ENCODE measurements around the gene NUP210.

DNA sequence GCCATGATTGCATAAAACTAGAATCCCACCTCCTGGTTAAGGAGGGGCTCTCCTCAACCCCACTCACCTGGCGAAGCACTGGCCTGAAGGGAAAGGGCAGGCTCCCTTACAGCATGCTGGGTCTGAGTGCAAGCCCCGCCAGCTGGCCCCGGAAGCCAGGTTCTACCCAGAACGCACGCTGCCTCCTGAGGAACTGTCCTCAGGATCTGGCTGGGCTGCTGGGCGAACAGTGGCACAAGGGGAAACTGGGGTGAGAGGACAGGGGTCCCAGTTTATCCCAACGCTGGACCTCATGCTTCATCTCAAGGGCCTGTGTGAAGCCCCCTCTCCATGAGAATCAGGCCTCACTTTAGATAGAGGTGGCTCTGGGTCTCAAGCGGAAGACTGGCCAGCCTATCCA lies 47.5 kb downstream of the NUP210 start:
- TF ChIP-seq, protein P1, sequence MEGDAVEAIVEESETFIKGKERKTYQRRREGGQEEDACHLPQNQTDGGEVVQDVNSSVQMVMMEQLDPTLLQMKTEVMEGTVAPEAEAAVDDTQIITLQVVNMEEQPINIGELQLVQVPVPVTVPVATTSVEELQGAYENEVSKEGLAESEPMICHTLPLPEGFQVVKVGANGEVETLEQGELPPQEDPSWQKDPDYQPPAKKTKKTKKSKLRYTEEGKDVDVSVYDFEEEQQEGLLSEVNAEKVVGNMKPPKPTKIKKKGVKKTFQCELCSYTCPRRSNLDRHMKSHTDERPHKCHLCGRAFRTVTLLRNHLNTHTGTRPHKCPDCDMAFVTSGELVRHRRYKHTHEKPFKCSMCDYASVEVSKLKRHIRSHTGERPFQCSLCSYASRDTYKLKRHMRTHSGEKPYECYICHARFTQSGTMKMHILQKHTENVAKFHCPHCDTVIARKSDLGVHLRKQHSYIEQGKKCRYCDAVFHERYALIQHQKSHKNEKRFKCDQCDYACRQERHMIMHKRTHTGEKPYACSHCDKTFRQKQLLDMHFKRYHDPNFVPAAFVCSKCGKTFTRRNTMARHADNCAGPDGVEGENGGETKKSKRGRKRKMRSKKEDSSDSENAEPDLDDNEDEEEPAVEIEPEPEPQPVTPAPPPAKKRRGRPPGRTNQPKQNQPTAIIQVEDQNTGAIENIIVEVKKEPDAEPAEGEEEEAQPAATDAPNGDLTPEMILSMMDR (IDR thresholded peaks at IDR 0.05): no peak
- TF ChIP-seq POLR2A (IDR thresholded peaks at IDR 0.05): no peak

All from testis (tissue), 2 donors.